DND-41 (cell line): ENCODE measurements around the gene HAX1.

Source experiments
- ATAC-seq: fragments of 200-7000 bp; cut with Tn5 transposase; 3 replicates; pipeline ENCODE4 v1.9.1; 2021; ENCODE audit warnings: low read depth; ENCODE audit not compliant: insufficient read depth
- DNase-seq: peaks from one replicate; pipeline ENCODE4 v3.0.0-alpha.2; 2020
- H2AFZ ChIP-seq: 2 replicates; pipeline ENCODE4 v1.6.0; 2012; ENCODE audit warnings: low read depth, low read length
- H3K27ac ChIP-seq: 2 replicates; pipeline ENCODE4 v1.5.1; 2012; ENCODE audit warnings: low read length, inconsistent platforms
- H3K27me3 ChIP-seq: fragments of 200-600 bp; sonication (generic); 2 replicates; pipeline ENCODE4 v1.6.0; 2012; ENCODE audit warnings: low read length, mild to moderate bottlenecking, inconsistent platforms; ENCODE audit not compliant: insufficient read depth, poor library complexity
- H3K36me3 ChIP-seq: 2 replicates; pipeline ENCODE4 v1.5.1; 2012; ENCODE audit warnings: low read length, inconsistent platforms; ENCODE audit not compliant: insufficient read depth
- H3K4me1 ChIP-seq: 2 replicates; pipeline ENCODE4 v1.5.1; 2012; ENCODE audit warnings: mild to moderate bottlenecking, low read length; ENCODE audit not compliant: insufficient read depth
- H3K4me2 ChIP-seq: 2 replicates; pipeline ENCODE4 v1.6.0; 2012; ENCODE audit warnings: mild to moderate bottlenecking, moderate library complexity, low read length, inconsistent platforms; ENCODE audit not compliant: insufficient read depth
- H3K4me3 ChIP-seq, 2 experiments: fragments of 200-600 bp in 1 of 2; shearing (Covaris generic) in 1 of 2; 2 replicates each; pipeline ENCODE4 v1.5.1; 2012 to 2016; ENCODE audit warnings: inconsistent platforms in 2 of 2, low read length in 2 of 2, mild to moderate bottlenecking in 2 of 2, low read depth in 1 of 2, moderate library complexity in 1 of 2
- H3K79me2 ChIP-seq: 2 replicates; pipeline ENCODE4 v1.6.0; 2012; ENCODE audit warnings: low read length, inconsistent platforms; ENCODE audit not compliant: insufficient read depth
- H3K9ac ChIP-seq: 2 replicates; pipeline ENCODE4 v1.6.0; 2012; ENCODE audit warnings: low read depth, mild to moderate bottlenecking, inconsistent platforms, low read length, moderate library complexity
- H3K9me3 ChIP-seq: 2 replicates; pipeline ENCODE4 v1.5.1; 2012; ENCODE audit warnings: low read length, moderate library complexity, mild to moderate bottlenecking, inconsistent platforms; ENCODE audit not compliant: insufficient read depth, severe bottlenecking
- H4K20me1 ChIP-seq: 2 replicates; pipeline ENCODE4 v1.6.0; 2012; ENCODE audit warnings: low read length; ENCODE audit not compliant: insufficient read depth
- CTCF ChIP-seq: IDR thresholded peaks from 2 replicates; pipeline ENCODE4 v1.5.1; 2012; ENCODE audit warnings: borderline replicate concordance, low read length, moderate library complexity, mild to moderate bottlenecking; ENCODE audit not compliant: poor library complexity, severe bottlenecking; ENCODE audit errors: extremely low read depth
- EZH2 ChIP-seq: IDR thresholded peaks from 3 replicates; pipeline ENCODE4 v1.6.1; 2012; ENCODE audit warnings: borderline replicate concordance, low read depth, mild to moderate bottlenecking, moderate library complexity, low read length, inconsistent platforms; ENCODE audit not compliant: severe bottlenecking

HAX1 gene

DNA sequence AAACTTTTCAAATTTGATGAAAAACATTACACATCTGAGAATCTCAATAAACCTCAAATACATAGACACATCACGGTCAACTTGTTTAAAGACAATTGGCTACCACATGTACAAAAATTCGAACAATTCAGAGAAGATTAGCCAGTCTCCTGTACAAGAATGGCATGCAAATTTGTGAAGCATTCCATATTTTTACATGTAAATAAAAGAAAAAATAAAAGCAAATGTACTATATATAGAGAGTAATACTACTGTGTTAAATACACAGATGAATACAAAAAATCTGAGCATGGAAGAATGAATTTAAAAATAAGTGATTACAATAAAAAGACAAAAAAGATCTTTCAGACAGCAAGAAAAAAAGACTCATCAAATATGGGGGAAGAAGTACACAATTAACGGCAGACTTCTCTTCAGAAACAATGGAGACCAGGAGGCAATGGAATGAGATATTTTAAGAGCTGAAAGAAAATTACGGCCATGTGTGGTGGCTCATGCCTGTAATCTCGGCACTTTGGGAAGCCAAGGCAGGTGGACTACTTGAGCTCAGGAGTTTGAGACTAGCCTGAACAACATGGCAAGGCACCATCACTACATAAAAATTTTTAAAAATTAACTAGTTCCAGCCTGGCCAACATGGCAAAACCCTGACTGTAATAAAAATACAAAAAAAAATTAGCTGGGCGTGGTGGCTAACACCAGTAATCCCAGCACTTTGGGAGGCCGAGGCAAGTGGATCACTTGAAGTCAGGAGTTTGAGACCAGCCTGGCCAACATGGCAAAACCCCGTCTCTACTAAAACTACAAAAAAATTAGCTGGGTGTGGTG, 23.2 kb downstream of the HAX1 start:
- Histone ChIP-seq H3K27me3 (no peaks in the 10 kb centered on the region), H3K36me3 (no peaks in the 10 kb centered on the region), H3K9me3 (peaks cover 14% of the 10 kb centered on the region), H2AFZ (no peak overlapping the region), H3K27ac (no peak overlapping the region), H3K4me3 (no peak overlapping the region), H3K4me2 (no peak overlapping the region), H3K79me2 (no peaks in the 10 kb centered on the region), H3K9ac (no peak overlapping the region), H4K20me1 (no peaks in the 10 kb centered on the region), H3K4me1 (no peaks in the 10 kb centered on the region)
- DNase-seq = no peak
- ATAC-seq = no peak
- TF ChIP-seq EZH2 = no peak
- TF ChIP-seq CTCF = no peak

DNA sequence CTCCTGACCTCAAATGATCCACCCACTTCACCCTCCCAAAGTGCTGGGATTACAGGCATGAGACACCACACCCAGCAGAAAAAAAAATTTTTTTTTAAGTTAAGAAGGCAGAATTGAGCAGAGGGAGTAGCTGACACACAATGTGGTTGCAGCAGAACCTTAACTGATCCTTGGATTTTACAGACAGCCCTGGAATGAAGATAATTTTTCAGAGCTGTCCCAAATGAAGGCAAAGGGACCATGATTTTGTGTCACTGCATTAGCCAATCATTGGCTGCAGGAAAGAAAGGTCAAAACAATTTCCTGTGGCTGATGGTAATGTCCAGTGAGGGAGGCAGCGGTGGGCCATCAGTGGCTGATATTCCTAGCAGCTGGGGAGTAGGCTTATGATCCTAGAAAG, 29.2 kb downstream of the HAX1 start:
- H3K4me2 ChIP-seq = no peak overlapping the region
- no peaks in the 10 kb centered on the region for H3K4me1 ChIP-seq
- H3K9ac ChIP-seq = no peak overlapping the region
- H4K20me1 ChIP-seq = no peaks in the 10 kb centered on the region
- H3K27me3 ChIP-seq = no peaks in the 10 kb centered on the region
- H3K9me3 ChIP-seq = no peaks in the 10 kb centered on the region
- no peak for DNase-seq
- ATAC-seq = no peak
- H3K4me3 ChIP-seq = no peak overlapping the region
- no peaks in the 10 kb centered on the region for H3K79me2 ChIP-seq
- TF ChIP-seq CTCF = no peak
- TF ChIP-seq EZH2 = no peak
- no peaks in the 10 kb centered on the region for H3K36me3 ChIP-seq
- no peak overlapping the region for H2AFZ ChIP-seq
- no peak overlapping the region for H3K27ac ChIP-seq

DNA sequence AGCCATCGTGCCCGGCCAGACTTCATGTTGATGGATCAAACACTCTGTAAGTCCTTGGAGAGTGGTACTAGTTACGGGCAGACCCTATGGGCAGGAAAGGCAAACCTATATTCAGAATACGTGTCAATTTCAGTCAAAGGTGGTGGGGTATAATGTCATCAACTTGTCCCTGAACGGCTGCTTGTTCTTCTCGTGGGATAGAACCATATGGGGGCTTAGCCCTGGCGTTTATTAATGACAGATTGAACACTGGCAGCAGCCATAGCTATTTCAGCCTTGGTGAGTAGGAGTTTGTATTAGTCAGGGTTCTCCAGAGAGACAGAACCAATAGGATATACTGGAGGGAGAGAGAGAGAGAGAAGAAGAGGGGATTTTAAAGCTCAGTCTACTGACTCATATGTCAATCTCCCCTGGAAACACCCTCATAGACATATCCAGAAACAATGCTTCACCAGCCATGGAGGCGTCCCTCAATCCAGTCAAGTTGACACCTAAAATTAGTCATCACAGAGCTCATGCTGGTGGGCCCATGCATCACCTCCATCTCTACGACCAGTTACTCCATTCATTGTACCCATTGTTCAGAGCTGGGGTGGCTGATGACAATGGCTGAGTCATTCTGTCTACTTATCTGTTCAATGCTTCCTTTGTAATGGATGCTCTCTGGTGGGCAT, 32.4 kb downstream of the HAX1 start:
- Histone ChIP-seq H2AFZ (no peak overlapping the region), H4K20me1 (no peaks in the 10 kb centered on the region), H3K9ac (no peak overlapping the region), H3K9me3 (no peaks in the 10 kb centered on the region), H3K27ac (no peak overlapping the region), H3K4me3 (no peak overlapping the region), H3K27me3 (no peaks in the 10 kb centered on the region), H3K4me1 (no peaks in the 10 kb centered on the region), H3K36me3 (no peaks in the 10 kb centered on the region), H3K4me2 (no peak overlapping the region), H3K79me2 (no peaks in the 10 kb centered on the region)
- no peak for DNase-seq
- TF ChIP-seq EZH2 (no peak), CTCF (no peak)
- no peak for ATAC-seq
